DND-41 (cell line): ENCODE results near the gene LCT.

Experiments used
- EZH2 ChIP-seq: IDR thresholded peaks from 3 replicates; pipeline ENCODE4 v1.6.1; 2012; ENCODE audit warnings: borderline replicate concordance, low read depth, mild to moderate bottlenecking, moderate library complexity, low read length, inconsistent platforms; ENCODE audit not compliant: severe bottlenecking
- TF ChIP-seq, protein P1 (sequence below): IDR thresholded peaks from 2 replicates; pipeline ENCODE4 v1.5.1; 2012; ENCODE audit warnings: borderline replicate concordance, low read length, moderate library complexity, mild to moderate bottlenecking; ENCODE audit not compliant: poor library complexity, severe bottlenecking; ENCODE audit errors: extremely low read depth

DNA sequence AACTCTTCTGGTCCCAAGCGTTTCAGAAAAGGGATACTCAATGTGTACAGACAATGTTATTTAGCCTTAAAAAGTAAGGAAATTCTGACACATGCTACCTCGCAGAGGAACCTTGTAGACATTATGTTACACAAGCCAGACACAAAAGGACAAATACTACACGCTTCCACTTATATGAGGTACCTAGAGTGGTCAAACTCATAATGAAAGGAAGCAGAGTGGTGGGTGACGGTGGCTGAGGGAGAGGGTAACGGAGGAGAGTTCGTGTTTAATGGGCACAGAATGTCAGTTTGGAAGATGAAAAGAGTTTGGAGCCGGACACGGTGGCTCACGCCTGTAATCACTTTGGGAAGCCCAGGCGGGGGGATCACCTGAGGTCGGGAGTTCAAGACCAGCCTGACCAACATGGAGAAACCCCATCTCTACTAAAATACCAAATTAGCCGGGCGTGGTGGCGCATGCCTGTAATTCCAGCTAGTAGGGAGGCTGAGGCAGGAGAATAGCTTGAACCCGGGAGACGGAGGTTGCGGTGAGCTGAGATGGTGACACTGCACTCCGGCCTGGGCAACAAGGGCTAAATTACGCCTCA lies 37.9 kb upstream of the LCT start:
- TF ChIP-seq, protein P1, sequence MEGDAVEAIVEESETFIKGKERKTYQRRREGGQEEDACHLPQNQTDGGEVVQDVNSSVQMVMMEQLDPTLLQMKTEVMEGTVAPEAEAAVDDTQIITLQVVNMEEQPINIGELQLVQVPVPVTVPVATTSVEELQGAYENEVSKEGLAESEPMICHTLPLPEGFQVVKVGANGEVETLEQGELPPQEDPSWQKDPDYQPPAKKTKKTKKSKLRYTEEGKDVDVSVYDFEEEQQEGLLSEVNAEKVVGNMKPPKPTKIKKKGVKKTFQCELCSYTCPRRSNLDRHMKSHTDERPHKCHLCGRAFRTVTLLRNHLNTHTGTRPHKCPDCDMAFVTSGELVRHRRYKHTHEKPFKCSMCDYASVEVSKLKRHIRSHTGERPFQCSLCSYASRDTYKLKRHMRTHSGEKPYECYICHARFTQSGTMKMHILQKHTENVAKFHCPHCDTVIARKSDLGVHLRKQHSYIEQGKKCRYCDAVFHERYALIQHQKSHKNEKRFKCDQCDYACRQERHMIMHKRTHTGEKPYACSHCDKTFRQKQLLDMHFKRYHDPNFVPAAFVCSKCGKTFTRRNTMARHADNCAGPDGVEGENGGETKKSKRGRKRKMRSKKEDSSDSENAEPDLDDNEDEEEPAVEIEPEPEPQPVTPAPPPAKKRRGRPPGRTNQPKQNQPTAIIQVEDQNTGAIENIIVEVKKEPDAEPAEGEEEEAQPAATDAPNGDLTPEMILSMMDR: no peak
- no peak for TF ChIP-seq EZH2
